ENCODE data around the gene LZTR1.
"Not testable (repeated sequence)": the region's sequence is repeated elsewhere in the genome, so short reads cannot be mapped to it uniquely, and the experiment has no call there.

The LZTR1 gene

DNA sequence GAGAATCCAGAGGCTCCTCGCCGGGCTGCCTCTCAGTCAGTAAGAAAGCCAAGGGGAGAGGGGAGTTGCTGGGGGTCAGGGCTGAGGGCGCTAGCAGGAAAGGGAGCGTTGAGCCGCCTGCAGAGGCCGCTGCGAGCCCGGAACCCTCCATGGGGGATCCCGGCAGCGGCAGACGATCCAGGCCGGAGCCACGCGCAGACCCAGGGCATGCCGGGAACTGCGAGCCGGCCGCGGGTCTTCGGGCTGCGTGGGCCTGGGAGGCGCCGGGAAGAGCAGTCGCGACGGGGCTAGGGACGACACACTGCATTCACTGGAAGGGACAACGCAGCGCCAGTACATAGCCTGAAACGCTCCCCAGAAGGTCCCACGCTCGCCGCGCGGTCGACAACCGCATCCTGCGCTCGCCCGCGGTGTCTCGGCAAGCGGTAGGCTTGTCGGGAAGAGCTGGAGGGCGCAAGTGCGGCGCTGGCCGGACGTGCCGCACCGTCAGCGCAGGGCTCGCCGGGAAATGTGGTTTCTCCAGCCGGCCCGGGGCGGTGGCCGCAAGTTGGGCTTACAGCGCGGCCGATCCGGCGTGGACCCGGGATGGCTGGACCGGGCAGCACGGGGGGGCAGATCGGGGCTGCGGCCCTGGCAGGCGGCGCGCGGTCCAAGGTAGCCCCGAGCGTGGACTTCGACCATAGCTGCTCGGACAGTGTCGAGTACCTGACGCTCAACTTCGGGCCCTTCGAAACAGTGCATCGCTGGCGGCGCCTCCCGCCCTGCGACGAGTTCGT lies at the start of gene LZTR1:
TSS of gene LZTR1 (plus strand) at position 511 of the 776 bp plus-strand sequence. CDS start at position 586, 75 bp downstream.
- peak; percentile 44 to 47 for DNase-seq (ENCODE audit: low read depth in 2 of 2)

DNA sequence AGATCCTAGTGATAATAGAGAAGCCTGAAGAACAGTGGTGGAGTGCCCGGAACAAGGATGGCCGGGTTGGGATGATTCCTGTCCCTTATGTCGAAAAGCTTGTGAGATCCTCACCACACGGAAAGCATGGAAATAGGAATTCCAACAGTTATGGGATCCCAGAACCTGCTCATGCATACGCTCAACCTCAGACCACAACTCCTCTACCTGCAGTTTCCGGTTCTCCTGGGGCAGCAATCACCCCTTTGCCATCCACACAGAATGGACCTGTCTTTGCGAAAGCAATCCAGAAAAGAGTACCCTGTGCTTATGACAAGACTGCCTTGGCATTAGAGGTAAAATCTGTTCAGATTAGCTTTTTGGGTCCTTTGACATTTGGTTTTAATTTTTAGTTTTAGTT lies 48.2 kb upstream of the LZTR1 start:
- no peak for DNase-seq (ENCODE audit: low read depth in 2 of 2)

DNA sequence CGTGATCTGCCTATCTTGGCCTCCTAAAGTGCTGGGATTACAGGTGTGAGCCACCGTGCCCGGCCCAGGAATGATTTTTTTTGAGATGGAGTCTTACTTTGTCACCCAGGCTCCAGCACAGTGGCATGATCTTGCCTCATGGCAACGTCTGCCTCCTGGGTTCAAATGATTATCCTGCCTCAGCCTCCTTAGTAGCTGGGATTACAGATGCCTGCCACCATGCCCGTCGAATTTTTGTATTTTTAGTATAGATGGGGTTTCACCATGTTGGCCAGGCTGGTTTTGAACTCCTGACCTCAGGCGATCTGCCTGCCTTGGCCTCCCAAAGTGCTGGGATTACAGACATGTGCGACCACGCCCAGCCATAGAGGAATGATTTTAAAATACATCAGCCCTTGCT lies 47.0 kb upstream of the LZTR1 start:
- DNase-seq (ENCODE audit: low read depth in 2 of 2), result not testable (repeated sequence)

DNA sequence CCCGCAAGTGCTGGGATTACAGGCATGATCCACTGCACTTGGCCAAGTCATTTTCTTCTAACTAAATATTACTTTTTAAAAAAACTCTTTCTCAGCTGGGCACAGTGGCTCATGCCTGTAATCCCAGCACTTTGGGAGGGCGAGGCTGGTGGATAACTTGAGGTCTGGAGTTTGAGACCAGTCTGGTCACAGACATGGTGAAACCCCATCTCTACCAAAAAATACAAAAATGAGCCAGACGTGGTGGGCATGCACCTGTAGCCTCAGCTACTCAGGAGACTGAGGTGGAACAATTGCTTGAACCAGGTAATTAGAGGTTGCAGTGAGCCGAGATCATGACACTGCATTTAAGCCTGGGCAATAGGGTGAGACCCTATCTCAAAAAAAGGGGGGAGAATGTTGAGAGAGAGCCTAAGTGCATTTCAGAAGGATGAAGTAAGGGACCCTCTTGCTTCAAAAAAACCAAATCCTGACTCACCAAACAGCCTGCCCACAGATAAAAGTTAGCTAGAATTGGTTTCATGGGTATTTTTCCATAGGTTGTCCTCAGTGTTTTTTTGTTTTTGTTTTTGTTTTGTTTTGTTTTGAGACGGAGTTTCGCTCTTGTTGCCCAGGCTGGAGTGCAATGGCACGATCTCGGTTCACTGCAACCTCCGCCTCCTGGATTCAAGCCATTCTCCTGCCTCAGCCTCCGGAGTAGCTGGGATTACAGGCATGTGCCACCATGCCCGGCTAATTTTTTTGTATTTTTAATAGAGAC lies 46.1 kb upstream of the LZTR1 start:
- not testable (repeated sequence) for DNase-seq (ENCODE audit: low read depth in 2 of 2)

DNA sequence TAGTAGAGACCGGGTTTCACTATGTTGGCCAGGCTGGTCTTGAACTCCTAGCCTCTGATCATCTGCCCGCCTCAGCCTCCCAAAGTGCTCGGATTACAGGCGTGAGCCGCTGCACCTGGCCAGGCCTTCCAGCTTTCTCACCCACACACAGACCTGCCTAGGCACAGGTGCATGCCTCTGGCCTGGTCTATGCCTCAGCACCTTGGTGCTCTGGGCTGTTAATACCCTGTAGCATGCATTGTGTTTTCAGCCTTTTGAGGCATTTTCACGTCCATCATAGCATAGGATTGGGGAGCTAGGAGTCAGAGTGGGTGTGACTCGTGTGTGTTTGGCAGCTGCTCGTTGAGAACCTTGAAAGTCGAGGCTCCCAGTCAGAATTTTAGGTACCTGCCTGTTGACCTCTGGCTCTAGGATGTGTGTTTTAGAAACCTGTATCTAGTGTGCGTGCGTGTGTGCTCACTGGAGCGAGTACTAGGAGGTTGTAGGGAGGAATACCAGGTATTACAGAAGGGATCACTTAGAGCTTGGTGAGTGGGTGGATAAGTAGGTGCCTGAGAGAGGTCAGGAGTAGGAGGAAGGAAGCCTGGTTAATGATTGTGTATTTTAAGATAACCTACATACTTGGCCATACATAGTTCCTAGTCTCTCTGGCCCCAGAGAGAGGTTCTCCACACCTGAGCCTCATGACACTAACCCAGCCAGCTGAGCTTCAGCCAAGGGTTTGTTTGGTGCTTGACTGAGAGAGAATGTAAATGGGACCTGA lies 44.9 kb upstream of the LZTR1 start:
- no peak for DNase-seq (ENCODE audit: low read depth in 2 of 2)

DNA sequence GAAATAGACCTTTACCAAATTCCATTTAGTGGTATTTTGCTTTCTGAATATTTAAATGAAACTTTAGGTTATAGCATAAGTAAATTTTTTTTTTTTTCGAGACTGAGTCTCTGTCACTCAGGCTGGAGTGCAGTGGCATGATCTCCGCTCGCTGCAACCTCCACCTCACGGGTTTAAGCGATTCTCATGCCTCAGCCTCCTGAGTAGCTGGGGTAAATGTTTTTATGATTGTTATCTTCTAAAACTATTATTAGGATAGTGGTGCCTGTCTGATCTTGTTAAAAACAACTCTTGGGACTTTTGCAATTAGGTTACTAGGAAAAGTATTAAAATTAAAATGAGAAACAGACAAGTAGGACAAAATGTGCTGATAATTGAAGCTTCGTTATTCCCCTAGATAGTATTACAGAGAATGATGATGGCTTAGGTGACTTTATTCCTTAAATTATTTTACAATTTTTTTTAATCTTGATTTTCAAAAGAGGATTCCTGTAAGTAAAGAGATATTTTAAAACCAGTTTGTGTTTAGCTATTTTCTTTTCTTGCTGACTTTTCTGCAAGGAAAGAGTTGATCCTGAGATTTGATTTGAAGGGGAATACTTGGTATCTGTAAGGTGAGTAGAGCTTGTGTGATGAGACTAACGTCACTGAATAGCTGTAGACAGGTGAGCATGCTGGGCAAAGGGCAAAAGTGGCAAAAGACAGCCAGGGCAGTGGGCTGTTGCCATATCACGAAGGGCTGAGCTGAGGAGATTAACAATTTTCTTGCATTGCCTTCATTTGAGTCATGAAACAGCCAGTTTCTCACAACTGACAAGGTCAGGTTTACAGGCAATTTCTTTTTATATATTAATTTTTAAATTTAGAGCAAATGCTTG lies 44.1 kb upstream of the LZTR1 start:
- DNase-seq (ENCODE audit: low read depth in 2 of 2), result no peak

DNA sequence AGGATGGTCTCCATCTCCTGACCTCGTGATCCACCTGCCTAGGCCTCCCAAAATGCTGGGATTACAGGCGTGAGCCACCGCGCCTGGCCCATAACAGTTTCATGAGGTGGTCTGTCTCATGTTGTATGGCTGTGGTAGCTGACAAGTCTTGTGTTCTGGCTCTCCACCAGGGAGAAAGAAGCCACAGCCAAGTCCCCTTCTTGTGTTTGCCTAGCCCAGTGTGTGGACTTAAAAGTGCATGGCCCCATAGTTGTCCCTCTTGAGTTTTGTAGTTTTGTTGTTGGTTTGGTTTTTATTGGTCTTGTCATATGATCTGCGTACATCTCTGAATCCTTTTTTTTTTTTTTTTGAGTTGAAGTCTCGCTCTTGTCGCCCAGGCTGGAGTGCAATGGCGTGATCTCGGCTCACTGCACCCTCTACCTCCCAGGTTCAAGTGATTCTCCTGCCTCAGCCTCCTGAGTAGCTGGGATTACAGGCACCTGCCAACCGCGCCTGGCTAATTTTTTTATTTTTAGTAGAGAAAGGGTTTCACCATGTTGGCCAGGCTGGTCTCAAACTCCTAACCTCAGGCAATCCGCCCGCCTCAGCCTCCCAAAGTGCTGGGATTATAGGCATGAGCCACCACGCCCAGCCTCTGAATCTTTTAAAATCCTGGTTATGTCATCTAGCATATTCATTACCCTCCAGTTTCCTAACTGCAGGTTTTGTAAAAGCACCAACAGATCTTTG lies 42.5 kb upstream of the LZTR1 start:
- DNase-seq (ENCODE audit: low read depth in 2 of 2), result not testable (repeated sequence)

DNA sequence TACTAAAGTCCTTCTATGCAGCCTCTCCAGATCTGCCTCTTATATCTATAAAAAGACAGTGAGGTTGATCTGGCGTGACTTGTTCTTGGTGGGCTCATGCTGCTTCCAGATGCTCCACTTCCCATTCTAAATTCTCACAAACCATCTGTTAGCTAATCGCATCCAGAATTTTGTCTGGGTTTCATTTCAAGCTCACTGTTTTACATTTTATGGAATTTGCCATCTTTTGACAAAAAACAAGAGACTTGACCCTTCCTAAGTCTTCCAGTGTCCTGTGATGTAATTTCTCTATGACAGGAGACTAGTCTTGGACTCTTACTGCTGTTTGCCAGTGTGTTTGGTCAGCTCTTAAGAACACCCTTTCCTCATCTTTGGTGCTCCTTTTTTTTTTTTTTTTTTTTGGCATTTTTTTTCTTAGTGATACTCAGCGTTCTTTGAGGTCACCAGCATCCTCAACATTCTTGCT lies 41.9 kb upstream of the LZTR1 start:
- DNase-seq (ENCODE audit: low read depth in 2 of 2), result peak; percentile 60

DNA sequence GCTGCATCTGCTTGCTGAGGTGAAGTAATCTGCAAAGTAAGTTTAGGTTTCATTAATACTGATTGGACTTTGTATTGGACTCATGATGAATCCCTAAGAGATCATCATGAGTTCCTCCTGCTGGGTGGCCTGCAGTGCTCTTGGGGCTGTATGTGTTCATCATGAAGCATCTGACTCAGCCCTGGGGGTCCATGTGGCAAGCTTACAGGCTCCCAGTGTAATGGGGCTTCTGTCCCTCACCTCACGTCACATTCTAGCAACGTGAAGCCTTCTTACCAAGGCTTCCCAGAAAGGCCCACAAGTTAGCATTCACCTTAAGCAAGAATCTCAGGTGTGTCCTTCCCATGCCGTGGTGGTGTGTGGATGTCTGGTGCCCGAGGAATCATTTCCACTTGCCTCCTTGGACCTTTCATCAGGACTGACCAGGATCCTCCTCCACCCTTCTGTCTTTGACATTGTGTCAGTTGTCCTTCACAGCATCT lies 41.2 kb upstream of the LZTR1 start:
- DNase-seq (ENCODE audit: low read depth in 2 of 2), result no peak

DNA sequence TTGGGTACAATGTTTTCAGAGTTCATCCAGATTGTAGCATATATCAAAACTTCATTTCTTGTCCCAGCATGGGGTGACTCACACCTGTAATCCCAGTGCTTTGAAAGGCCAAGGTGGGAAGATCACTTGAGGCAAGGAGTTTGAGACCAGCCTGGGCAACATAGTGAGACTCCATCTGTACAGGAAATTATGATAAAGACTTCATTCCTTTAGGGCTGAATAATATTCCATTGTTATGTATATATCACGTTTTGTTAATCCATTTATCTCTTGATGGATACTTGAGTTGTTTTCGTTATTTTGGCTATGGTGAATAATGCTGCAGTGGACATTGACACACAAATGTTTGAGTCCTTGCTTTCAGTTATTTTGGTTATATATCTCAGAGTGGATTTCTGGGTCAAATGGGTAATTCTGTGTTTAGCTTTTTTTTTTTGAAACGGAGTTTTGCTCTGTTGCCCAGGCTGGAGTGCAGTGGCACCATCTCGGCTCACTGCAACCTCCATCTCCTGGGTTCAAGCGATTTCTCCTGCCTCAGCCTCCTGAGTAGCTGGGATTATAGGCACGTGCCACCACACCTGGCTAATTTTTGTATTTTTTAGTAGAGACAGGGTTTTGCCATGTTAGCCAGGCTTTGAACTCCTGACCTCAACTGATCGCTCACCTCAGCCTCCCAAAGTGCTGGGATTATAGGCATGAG lies 39.7 kb upstream of the LZTR1 start:
- DNase-seq (ENCODE audit: low read depth in 2 of 2), result not testable (repeated sequence)

DNA sequence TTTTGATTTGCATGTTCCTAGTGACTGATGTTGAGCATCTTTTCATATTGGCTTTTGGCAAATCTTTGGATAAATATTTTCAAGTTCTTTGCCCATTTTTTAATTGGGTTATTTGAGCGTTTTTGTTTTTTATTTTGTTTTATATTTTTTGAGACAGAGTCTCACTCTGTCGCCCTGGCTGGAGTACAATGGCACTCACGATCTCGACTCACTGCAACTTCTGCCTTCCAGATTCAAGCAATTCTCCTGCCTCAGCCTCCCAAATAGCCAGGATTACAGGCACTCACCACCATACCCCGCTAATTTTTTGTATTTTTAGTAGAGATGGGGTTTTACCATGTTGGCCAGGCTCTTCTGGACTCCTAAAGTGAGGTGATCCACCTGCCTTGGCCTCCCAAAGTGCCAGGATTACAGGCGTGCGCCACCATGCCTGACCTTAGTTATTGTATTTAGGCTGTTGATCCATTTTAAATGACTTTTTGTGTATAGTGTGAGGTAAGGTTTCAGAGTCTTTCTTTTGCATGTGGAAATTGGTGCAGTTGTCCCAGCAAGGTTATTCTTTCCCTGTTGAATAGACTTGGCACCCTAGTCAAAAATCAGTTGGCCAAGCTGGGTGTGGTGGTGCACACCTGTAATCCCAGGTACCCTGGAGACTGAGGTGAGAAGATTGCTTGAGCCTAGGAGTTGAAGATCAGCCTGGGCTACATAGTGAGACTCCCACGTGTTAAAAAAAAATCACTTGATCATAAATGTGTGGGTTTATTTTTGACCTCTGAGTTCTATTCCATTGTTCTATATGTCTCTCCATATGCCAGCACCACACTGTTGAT lies 38.8 kb upstream of the LZTR1 start:
- no peak for DNase-seq (ENCODE audit: low read depth in 2 of 2)

DNA sequence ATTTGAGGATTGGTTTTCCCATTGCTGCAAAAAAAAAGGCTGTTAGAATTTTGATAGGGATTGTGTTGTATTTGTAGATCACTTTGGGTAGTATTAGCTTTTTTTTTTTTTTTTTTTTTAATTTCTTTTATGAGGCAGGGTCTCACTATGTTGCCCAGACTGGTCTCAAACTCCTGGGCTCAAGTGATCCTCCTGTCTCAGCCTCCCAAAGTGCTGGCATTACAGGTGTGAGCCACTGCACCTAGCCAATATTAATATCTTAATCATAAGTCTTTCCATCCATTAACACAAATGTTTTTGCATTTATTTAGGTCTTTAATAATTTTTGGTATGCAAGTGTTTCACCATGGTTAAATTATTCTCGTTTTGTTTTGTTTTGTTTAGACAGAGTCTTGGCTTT lies 38.1 kb upstream of the LZTR1 start:
- DNase-seq (ENCODE audit: low read depth in 2 of 2), result no peak

DNA sequence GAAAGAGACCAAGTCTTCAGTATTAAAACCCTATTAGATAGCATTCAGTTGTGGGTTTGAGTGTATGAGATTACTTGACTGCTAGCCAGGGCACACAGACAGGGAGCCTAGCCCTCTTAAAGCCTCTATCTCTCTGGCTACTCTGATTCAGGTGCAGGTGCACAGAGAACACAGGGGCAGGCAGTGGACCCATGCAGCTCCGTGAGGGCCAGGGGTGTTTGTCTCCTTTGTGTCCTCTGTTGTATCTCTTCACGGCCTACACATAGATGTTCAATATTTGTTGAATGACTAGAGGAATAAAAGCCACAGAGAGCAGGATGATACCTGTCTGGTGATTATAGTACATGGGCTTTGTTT lies 36.5 kb upstream of the LZTR1 start:
- no peak for DNase-seq (ENCODE audit: low read depth in 2 of 2)

DNA sequence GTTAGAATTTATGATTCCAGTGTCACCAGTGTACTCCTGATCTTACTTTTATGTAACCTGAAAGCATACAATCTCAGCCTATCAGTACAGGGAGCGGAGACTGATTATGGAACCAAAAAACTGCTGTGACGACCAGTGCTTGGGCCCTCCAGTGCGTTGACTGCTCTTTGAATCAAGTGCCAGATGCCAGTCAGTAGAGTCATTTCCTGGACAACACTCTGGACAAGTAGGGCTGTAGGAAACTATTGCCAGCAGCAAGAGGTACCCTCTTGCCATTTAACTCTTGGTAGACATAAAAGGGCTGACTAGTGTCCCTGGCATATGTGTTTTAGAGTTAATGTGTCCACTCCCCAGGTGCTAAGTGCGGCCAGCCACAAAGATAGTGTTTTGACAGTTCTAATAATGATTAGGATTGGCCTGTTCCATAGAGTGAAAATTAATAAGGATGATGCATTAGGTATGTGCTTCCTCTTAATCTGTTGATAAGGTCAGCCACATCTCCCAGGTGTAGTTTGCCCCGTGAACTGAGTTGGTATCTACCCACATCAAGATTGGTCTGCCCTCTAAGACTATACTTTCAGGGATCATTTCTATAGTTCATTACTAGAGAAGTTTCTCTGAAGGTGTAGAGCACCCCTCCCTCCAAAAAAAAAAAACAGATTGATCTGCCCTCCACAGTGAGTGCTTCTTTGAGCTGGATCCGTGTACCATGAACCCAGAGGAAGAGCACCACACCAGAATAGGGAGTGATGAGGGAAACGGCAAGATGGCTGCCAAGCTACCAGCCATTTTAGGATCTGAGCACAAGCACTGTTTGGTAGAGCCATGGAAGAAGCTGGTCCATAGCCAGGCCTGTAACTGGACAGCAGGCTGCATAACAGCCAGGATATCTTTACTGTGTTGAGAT lies 35.8 kb upstream of the LZTR1 start:
- DNase-seq (ENCODE audit: low read depth in 2 of 2), result no peak

DNA sequence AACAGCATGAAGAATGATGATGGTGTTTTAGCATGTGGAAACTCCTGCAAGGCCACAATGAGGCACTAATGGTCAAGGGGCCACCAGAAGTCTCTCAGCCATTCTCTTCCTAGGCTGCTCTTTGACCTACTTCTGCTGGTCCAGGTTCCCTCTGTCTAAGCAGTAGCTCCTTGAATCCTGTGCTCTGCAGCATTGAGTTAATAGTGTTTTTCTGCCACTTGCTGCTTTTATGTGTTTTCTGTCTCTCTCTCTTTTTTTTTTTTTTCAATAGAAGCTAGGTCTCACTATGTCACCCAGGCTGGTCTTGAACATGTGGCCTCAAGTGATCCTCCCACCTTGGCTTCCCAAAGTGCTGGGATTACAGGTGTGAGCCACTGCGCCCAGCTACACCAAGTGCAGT lies 35.1 kb upstream of the LZTR1 start:
- no peak for DNase-seq (ENCODE audit: low read depth in 2 of 2)

DNA sequence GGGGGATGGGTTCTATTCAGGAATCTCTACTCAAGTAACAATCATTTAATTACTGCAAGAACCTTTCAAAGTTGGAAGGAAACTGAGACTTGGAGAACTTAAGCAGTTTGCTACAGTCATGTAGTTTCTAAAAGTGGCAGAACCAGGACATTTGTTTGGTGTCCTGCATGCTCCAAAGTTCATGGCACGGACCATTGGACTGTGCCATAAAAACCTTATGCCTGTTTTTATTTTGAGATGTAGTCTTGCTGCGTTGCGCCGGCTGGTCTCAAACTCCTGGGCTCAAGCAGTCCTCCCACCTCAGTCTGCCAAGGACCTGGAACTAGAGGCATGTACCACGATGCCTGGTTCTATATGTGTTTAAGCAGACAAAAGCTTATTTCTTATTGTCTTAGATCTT lies 33.6 kb upstream of the LZTR1 start:
- no peak for DNase-seq (ENCODE audit: low read depth in 2 of 2)

DNA sequence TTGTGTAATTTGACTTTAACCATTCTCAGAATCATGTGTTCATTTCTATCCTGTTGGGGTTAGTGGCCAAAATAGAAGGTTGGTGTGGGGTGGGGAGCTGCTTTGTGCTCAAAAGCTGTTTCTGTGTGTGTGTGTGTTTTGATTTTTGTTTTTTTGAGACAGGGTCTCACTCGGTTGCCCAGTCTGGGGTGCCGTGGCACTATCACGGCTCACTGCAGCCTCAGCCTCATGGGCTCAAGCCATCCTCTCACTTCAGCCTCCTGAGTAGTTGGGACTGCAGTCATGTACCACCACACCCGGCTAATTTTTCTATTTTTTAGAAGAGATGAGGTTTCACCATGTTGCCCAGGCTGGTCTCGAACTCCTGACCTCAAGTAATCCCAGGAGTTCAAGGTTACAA lies 33.1 kb upstream of the LZTR1 start:
- DNase-seq (ENCODE audit: low read depth in 2 of 2), result no peak

DNA sequence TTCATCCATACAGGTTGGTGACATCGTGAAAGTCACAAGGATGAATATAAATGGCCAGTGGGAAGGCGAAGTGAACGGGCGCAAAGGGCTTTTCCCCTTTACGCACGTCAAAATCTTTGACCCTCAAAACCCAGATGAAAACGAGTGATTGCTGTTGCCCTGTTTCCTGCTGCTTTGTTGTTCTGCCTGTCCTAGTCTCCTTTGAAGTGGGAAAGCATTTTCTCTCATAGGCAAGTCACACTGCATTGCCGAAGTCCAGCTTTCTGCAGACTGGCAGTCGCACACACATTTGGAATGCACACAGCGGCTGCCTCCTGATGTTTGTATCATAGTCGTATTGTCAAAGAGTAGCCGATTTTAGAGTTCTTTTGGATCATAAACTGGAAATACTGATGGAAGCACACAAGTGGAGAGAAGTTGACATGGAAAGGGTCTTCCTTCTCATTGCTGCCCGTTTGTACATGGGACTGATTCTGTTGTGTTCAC lies 32.4 kb upstream of the LZTR1 start:
- DNase-seq (ENCODE audit: low read depth in 2 of 2), result no peak
